ENCODE data around the gene SASS6.

GRCh38 chr1:100077531-100077930, 55.2 kb downstream of the SASS6 start:
- no peak for TF ChIP-seq ZNF70 (CRISPR knock-in tag; IDR thresholded peaks at IDR 0.05)
- TF ChIP-seq ESRRG (CRISPR knock-in tag; IDR thresholded peaks at IDR 0.05): no peak
- TF ChIP-seq RARB (CRISPR knock-in tag; IDR thresholded peaks at IDR 0.05): no peak
- TF ChIP-seq BACH2 (CRISPR knock-in tag; IDR thresholded peaks at IDR 0.05; ENCODE audit: borderline replicate concordance): no peak
- no peak for TF ChIP-seq ZFP30 (CRISPR knock-in tag; IDR thresholded peaks at IDR 0.05)
- TF ChIP-seq ZNF8 (CRISPR knock-in tag; IDR thresholded peaks at IDR 0.05): no peak
- no peak for TF ChIP-seq TSHZ2 (CRISPR knock-in tag; IDR thresholded peaks at IDR 0.05)
- no peak for TF ChIP-seq ZFP3 (CRISPR knock-in tag; IDR thresholded peaks at IDR 0.05)
- TF ChIP-seq, protein P1, sequence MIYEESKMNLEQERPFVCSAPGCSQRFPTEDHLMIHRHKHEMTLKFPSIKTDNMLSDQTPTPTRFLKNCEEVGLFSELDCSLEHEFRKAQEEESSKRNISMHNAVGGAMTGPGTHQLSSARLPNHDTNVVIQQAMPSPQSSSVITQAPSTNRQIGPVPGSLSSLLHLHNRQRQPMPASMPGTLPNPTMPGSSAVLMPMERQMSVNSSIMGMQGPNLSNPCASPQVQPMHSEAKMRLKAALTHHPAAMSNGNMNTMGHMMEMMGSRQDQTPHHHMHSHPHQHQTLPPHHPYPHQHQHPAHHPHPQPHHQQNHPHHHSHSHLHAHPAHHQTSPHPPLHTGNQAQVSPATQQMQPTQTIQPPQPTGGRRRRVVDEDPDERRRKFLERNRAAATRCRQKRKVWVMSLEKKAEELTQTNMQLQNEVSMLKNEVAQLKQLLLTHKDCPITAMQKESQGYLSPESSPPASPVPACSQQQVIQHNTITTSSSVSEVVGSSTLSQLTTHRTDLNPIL (CRISPR knock-in tag; IDR thresholded peaks at IDR 0.05; ENCODE audit: low read depth): no peak
- TF ChIP-seq PATZ1 (CRISPR knock-in tag; IDR thresholded peaks at IDR 0.05; ENCODE audit: borderline replicate concordance): no peak
- no peak for TF ChIP-seq OSR1 (CRISPR knock-in tag; IDR thresholded peaks at IDR 0.05)
- TF ChIP-seq ZC3H10 (CRISPR knock-in tag; IDR thresholded peaks at IDR 0.05): no peak
- TF ChIP-seq SNAI2 (CRISPR knock-in tag; IDR thresholded peaks at IDR 0.05): no peak
- no peak for TF ChIP-seq ARNTL (CRISPR knock-in tag; IDR thresholded peaks at IDR 0.05; ENCODE audit: borderline replicate concordance, low read depth)
